Measurements from ENCODE around the gene RGMA.
A peak's percentile ranks its signal among the peaks of the same experiment; 100 is the strongest.

RGMA gene

GRCh38 chr15:93043621-93044300 lies 45.2 kb downstream of the RGMA start:
- H3K9me3 ChIP-seq (replicated peaks in 1 of 2; ENCODE audit: control insufficient read depth in 2 of 2, insufficient read depth in 1 of 2, low read depth in 1 of 2, low read length in 2 of 2): peaks cover 14 to 24% of the 10 kb centered on the region in 2 donors
- no peak overlapping the region for H3K4ac ChIP-seq (ENCODE audit: low read length)
- H2BK120ac ChIP-seq (ENCODE audit: low read depth, low read length): no peak overlapping the region
- no peak overlapping the region for H4K91ac ChIP-seq (ENCODE audit: low read depth, low read length, poor library complexity)
- H3K14ac ChIP-seq (ENCODE audit: low read length): peak overlapping the region; percentile 5
- peaks cover 26% of the 10 kb centered on the region for H3K79me1 ChIP-seq (ENCODE audit: low read depth, low read length)
- H3K4me3 ChIP-seq (ENCODE audit: low read length in 2 of 2): no peak overlapping the region
- no peak overlapping the region for H2BK12ac ChIP-seq (ENCODE audit: low read length)
- peak overlapping the region; percentile 57 for H3K18ac ChIP-seq (ENCODE audit: low read length)
- H3K23ac ChIP-seq (ENCODE audit: low read depth, low read length, poor library complexity): no peak overlapping the region
- H3K27ac ChIP-seq (replicated peaks; ENCODE audit: low read length): peak overlapping the region; percentile 14
- no peak overlapping the region for H3K4me2 ChIP-seq (ENCODE audit: insufficient read depth, low read length, poor library complexity, severe bottlenecking)
- H2AK5ac ChIP-seq (ENCODE audit: low read depth, low read length): no peak overlapping the region
- no peak overlapping the region for H2BK5ac ChIP-seq (ENCODE audit: low read length)
- H2AFZ ChIP-seq (ENCODE audit: low read length): no peak overlapping the region
- H3K4me1 ChIP-seq (ENCODE audit: control insufficient read depth in 2 of 2, insufficient read depth in 1 of 2, low read depth in 1 of 2, low read length in 2 of 2): peaks cover 0 to 8% of the 10 kb centered on the region in 2 donors
- no CpG with 5 or more reads among the region's 12 CpGs for WGBS, 2 donors (ENCODE audit: extremely low coverage in 2 of 2, insufficient read length in 2 of 2, insufficient replicate concordance in 1 of 2)
- no peak overlapping the region for H2BK15ac ChIP-seq (ENCODE audit: low read length)
- no peak overlapping the region for H4K8ac ChIP-seq (ENCODE audit: low read depth, low read length)
- peaks cover 55 to 74% of the 10 kb centered on the region in 2 donors for H3K36me3 ChIP-seq (replicated peaks in 1 of 2; ENCODE audit: control insufficient read depth in 2 of 2, insufficient read depth in 2 of 2, low read length in 2 of 2)
- no peaks in the 10 kb centered on the region for H3K27me3 ChIP-seq (ENCODE audit: control insufficient read depth in 3 of 3, insufficient read depth in 3 of 3, low read depth in 1 of 3, low read length in 3 of 3)
- DNase-seq (ENCODE audit: low spot score): no peak
- peak overlapping the region; percentile 27 for H3K9ac ChIP-seq (ENCODE audit: low read depth, low read length, poor library complexity)

GRCh38 chr15:93042691-93043378 lies 46.2 kb downstream of the RGMA start:
- Histone ChIP-seq H3K4me2 (ENCODE audit: insufficient read depth, low read length, poor library complexity, severe bottlenecking) (no peak overlapping the region), H2BK15ac (ENCODE audit: low read length) (no peak overlapping the region), H4K8ac (ENCODE audit: low read depth, low read length) (no peak overlapping the region), H2AFZ (ENCODE audit: low read length) (no peak overlapping the region), H3K4me3 (ENCODE audit: low read length in 2 of 2) (no peak overlapping the region), H3K79me1 (ENCODE audit: low read depth, low read length) (peaks cover 20% of the 10 kb centered on the region), H3K4ac (ENCODE audit: low read length) (no peak overlapping the region), H4K91ac (ENCODE audit: low read depth, low read length, poor library complexity) (no peak overlapping the region), H3K23ac (ENCODE audit: low read depth, low read length, poor library complexity) (peak overlapping the region; percentile 76), H3K27ac (replicated peaks; ENCODE audit: low read length) (peak overlapping the region; percentile 47), H3K9me3 (replicated peaks in 1 of 2; ENCODE audit: control insufficient read depth in 2 of 2, insufficient read depth in 1 of 2, low read depth in 1 of 2, low read length in 2 of 2) (peaks cover 13 to 17% of the 10 kb centered on the region in 2 donors), H3K18ac (ENCODE audit: low read length) (no peak overlapping the region), H3K14ac (ENCODE audit: low read length) (no peak overlapping the region), H2BK120ac (ENCODE audit: low read depth, low read length) (no peak overlapping the region), H2AK5ac (ENCODE audit: low read depth, low read length) (no peak overlapping the region), H3K27me3 (ENCODE audit: control insufficient read depth in 3 of 3, insufficient read depth in 3 of 3, low read depth in 1 of 3, low read length in 3 of 3) (no peaks in the 10 kb centered on the region), H3K9ac (ENCODE audit: low read depth, low read length, poor library complexity) (no peak overlapping the region), H3K4me1 (ENCODE audit: control insufficient read depth in 2 of 2, insufficient read depth in 1 of 2, low read depth in 1 of 2, low read length in 2 of 2) (peaks cover 2 to 13% of the 10 kb centered on the region in 2 donors), H2BK12ac (ENCODE audit: low read length) (no peak overlapping the region), H2BK5ac (ENCODE audit: low read length) (no peak overlapping the region), H3K36me3 (replicated peaks in 1 of 2; ENCODE audit: control insufficient read depth in 2 of 2, insufficient read depth in 2 of 2, low read length in 2 of 2) (peaks cover 46 to 65% of the 10 kb centered on the region in 2 donors)
- no CpG with 5 or more reads among the region's 18 CpGs for WGBS, 2 donors (ENCODE audit: extremely low coverage in 2 of 2, insufficient read length in 2 of 2, insufficient replicate concordance in 1 of 2)
- DNase-seq (ENCODE audit: low spot score): no peak

GRCh38 chr15:93042211-93042610 lies 46.8 kb downstream of the RGMA start:
- Histone ChIP-seq H3K14ac (ENCODE audit: low read length) (no peak overlapping the region), H3K36me3 (replicated peaks in 1 of 2; ENCODE audit: control insufficient read depth in 2 of 2, insufficient read depth in 2 of 2, low read length in 2 of 2) (peaks cover 41 to 59% of the 10 kb centered on the region in 2 donors), H4K91ac (ENCODE audit: low read depth, low read length, poor library complexity) (no peak overlapping the region), H2BK5ac (ENCODE audit: low read length) (no peak overlapping the region), H2AFZ (ENCODE audit: low read length) (no peak overlapping the region), H2BK120ac (ENCODE audit: low read depth, low read length) (no peak overlapping the region), H3K27ac (replicated peaks; ENCODE audit: low read length) (no peak overlapping the region), H4K8ac (ENCODE audit: low read depth, low read length) (no peak overlapping the region), H2BK12ac (ENCODE audit: low read length) (no peak overlapping the region), H3K4me2 (ENCODE audit: insufficient read depth, low read length, poor library complexity, severe bottlenecking) (no peak overlapping the region), H3K18ac (ENCODE audit: low read length) (no peak overlapping the region), H3K4ac (ENCODE audit: low read length) (no peak overlapping the region), H3K23ac (ENCODE audit: low read depth, low read length, poor library complexity) (no peak overlapping the region), H3K4me3 (ENCODE audit: low read length in 2 of 2) (no peak overlapping the region), H3K4me1 (ENCODE audit: control insufficient read depth in 2 of 2, insufficient read depth in 1 of 2, low read depth in 1 of 2, low read length in 2 of 2) (peaks cover 7 to 15% of the 10 kb centered on the region in 2 donors), H2BK15ac (ENCODE audit: low read length) (no peak overlapping the region), H3K9me3 (replicated peaks in 1 of 2; ENCODE audit: control insufficient read depth in 2 of 2, insufficient read depth in 1 of 2, low read depth in 1 of 2, low read length in 2 of 2) (peaks cover 9 to 12% of the 10 kb centered on the region in 2 donors), H2AK5ac (ENCODE audit: low read depth, low read length) (no peak overlapping the region), H3K27me3 (ENCODE audit: control insufficient read depth in 3 of 3, insufficient read depth in 3 of 3, low read depth in 1 of 3, low read length in 3 of 3) (no peaks in the 10 kb centered on the region), H3K9ac (ENCODE audit: low read depth, low read length, poor library complexity) (no peak overlapping the region), H3K79me1 (ENCODE audit: low read depth, low read length) (peaks cover 21% of the 10 kb centered on the region)
- DNase-seq (ENCODE audit: low spot score): no peak
- WGBS, 2 donors (ENCODE audit: extremely low coverage in 2 of 2, insufficient read length in 2 of 2, insufficient replicate concordance in 1 of 2): no CpG with 5 or more reads among the region's 3 CpGs

GRCh38 chr15:93041159-93041547 lies 47.9 kb downstream of the RGMA start:
- Histone ChIP-seq H2AFZ (ENCODE audit: low read length) (no peak overlapping the region), H3K14ac (ENCODE audit: low read length) (no peak overlapping the region), H3K18ac (ENCODE audit: low read length) (no peak overlapping the region), H3K23ac (ENCODE audit: low read depth, low read length, poor library complexity) (no peak overlapping the region), H2BK120ac (ENCODE audit: low read depth, low read length) (no peak overlapping the region), H3K4me1 (ENCODE audit: control insufficient read depth in 2 of 2, insufficient read depth in 1 of 2, low read depth in 1 of 2, low read length in 2 of 2) (peaks cover 7 to 20% of the 10 kb centered on the region in 2 donors), H3K36me3 (replicated peaks in 1 of 2; ENCODE audit: control insufficient read depth in 2 of 2, insufficient read depth in 2 of 2, low read length in 2 of 2) (peaks cover 31 to 48% of the 10 kb centered on the region in 2 donors), H3K4ac (ENCODE audit: low read length) (no peak overlapping the region), H3K9ac (ENCODE audit: low read depth, low read length, poor library complexity) (no peak overlapping the region), H3K27ac (replicated peaks; ENCODE audit: low read length) (peak overlapping the region; percentile 8), H3K27me3 (ENCODE audit: control insufficient read depth in 3 of 3, insufficient read depth in 3 of 3, low read depth in 1 of 3, low read length in 3 of 3) (no peaks in the 10 kb centered on the region), H3K9me3 (replicated peaks in 1 of 2; ENCODE audit: control insufficient read depth in 2 of 2, insufficient read depth in 1 of 2, low read depth in 1 of 2, low read length in 2 of 2) (peaks cover 1 to 6% of the 10 kb centered on the region in 2 donors), H4K91ac (ENCODE audit: low read depth, low read length, poor library complexity) (no peak overlapping the region), H3K79me1 (ENCODE audit: low read depth, low read length) (peaks cover 19% of the 10 kb centered on the region), H2AK5ac (ENCODE audit: low read depth, low read length) (no peak overlapping the region), H4K8ac (ENCODE audit: low read depth, low read length) (no peak overlapping the region), H2BK15ac (ENCODE audit: low read length) (no peak overlapping the region), H2BK5ac (ENCODE audit: low read length) (no peak overlapping the region), H3K4me2 (ENCODE audit: insufficient read depth, low read length, poor library complexity, severe bottlenecking) (no peak overlapping the region), H3K4me3 (ENCODE audit: low read length in 2 of 2) (no peak overlapping the region), H2BK12ac (ENCODE audit: low read length) (no peak overlapping the region)
- WGBS, 2 donors (ENCODE audit: extremely low coverage in 2 of 2, insufficient read length in 2 of 2, insufficient replicate concordance in 1 of 2): no CpG with 5 or more reads among the region's 13 CpGs
- no peak for DNase-seq (ENCODE audit: low spot score)
